Neutrophil (primary cell): ENCODE results near the gene PSEN1.

Experiments used
- H3K27ac ChIP-seq: fragments of 200-600 bp; sonication (generic); 2 replicates; pipeline ENCODE4 v1.5.1; 2016; ENCODE audit warnings: mild to moderate bottlenecking, moderate library complexity
- H3K27me3 ChIP-seq: fragments of 200-600 bp; sonication (generic); 2 replicates; pipeline ENCODE4 v1.6.0; 2016; ENCODE audit warnings: mild to moderate bottlenecking
- H3K36me3 ChIP-seq: fragments of 200-600 bp; sonication (generic); 2 replicates; pipeline ENCODE4 v1.5.1; 2017
- H3K4me1 ChIP-seq, 2 experiments: fragments of 200-600 bp in 1 of 2; sonication (generic) in 1 of 2; 1 replicate in 1 of 2; 2 replicates in 1 of 2; pipeline versions ENCODE4 v1.5.1 to v1.6.1; 2013 to 2016; ENCODE audit warnings: low read depth in 1 of 2, low read length in 1 of 2, mild to moderate bottlenecking in 1 of 2, moderate library complexity in 1 of 2; ENCODE audit not compliant: control insufficient read depth in 1 of 2, insufficient read depth in 1 of 2
- H3K4me3 ChIP-seq, 2 experiments: fragments of 200-600 bp in 1 of 2; sonication (generic) in 1 of 2; 1 replicate in 1 of 2; 2 replicates in 1 of 2; pipeline ENCODE4 v1.5.1; 2013 to 2016; ENCODE audit warnings: low read depth in 1 of 2, low read length in 1 of 2, mild to moderate bottlenecking in 1 of 2, moderate library complexity in 1 of 2
- H3K9me3 ChIP-seq: fragments of 200-600 bp; sonication (generic); 2 replicates; pipeline ENCODE4 v1.5.1; 2016
- TF ChIP-seq, protein P1 (sequence below): fragments of 200-600 bp; sonication (generic); IDR thresholded peaks from 2 replicates; pipeline ENCODE4 v1.5.1; 2016; ENCODE audit warnings: antibody characterized with exemption

Gene PSEN1

DNA sequence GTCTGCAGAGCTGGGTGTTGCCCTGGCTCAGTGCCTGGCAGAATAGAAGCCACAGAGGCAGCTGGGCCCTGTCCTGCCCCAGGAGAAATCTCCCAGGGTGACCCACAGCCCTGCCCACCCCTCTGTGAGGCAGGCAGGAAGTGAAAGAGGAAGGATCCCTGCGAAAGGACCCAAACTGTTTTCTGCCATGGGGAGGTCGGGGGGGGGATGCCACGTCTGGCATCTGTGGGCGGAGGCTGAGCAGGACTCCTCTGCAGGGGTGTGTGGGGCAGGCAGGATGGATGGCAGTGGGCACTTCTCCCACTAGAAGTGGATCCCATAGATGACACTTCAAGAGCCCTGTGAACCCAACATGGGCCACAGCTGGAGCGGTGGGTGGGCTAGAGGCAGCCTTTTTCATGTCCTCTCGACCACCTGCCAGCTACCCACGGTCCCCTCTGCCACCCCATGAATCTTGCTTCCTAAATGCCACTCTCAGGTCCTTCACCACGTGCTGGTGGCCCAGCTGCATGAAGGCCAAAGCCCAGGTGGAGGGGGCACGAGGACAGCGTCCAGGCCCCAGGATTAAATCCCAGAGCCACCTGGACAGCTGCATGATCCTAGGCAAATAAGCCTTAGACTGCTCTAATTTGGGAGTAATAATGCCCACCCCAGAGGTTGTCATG is 104.6 kb downstream of the PSEN1 start:
- H3K27ac ChIP-seq = no peak overlapping the region
- no peak overlapping the region for H3K4me3 ChIP-seq
- no peaks in the 10 kb centered on the region for H3K9me3 ChIP-seq
- no peaks in the 10 kb centered on the region for H3K36me3 ChIP-seq
- peaks cover 100% of the 10 kb centered on the region for H3K27me3 ChIP-seq
- TF ChIP-seq, protein P1, sequence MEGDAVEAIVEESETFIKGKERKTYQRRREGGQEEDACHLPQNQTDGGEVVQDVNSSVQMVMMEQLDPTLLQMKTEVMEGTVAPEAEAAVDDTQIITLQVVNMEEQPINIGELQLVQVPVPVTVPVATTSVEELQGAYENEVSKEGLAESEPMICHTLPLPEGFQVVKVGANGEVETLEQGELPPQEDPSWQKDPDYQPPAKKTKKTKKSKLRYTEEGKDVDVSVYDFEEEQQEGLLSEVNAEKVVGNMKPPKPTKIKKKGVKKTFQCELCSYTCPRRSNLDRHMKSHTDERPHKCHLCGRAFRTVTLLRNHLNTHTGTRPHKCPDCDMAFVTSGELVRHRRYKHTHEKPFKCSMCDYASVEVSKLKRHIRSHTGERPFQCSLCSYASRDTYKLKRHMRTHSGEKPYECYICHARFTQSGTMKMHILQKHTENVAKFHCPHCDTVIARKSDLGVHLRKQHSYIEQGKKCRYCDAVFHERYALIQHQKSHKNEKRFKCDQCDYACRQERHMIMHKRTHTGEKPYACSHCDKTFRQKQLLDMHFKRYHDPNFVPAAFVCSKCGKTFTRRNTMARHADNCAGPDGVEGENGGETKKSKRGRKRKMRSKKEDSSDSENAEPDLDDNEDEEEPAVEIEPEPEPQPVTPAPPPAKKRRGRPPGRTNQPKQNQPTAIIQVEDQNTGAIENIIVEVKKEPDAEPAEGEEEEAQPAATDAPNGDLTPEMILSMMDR = no peak
- H3K4me1 ChIP-seq = peaks cover 19 to 35% of the 10 kb centered on the region in 2 experiments

DNA sequence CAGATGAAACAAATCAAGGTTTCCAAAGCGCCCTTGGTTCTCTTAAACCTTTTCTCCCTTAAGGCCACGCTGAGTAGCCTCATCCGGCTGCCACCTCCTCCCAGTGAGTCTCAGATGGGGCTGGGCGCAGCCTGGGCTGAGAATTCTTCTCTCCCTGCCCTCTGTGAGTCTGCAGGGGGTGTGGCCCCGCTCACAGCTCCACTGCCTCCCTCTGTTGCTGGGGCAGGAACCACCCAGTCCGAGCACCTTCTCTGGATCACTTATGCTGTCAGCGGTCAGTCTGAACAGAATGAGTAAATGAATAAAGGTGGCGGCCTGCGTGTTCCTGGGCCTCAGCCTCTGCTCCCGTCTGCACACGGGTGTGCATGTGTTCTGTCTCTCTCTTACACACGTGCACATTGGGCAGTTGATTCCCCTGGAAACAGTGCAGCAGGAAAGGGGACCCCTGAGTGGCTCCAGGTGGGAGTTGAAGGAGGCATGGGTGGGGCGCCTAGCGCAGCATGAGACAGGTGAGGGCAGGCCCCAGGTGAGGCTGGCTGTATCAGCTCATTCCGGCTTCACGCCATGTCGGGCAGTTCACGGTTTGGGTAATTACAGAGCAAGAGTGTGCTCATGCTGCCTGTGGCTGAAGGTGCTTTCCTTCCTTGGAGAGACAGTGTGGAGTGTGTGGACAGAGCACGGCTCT is 105.3 kb downstream of the PSEN1 start:
- H3K4me1 ChIP-seq = peaks cover 24 to 36% of the 10 kb centered on the region in 2 experiments
- H3K27me3 ChIP-seq = peaks cover 97% of the 10 kb centered on the region
- H3K36me3 ChIP-seq = no peaks in the 10 kb centered on the region

DNA sequence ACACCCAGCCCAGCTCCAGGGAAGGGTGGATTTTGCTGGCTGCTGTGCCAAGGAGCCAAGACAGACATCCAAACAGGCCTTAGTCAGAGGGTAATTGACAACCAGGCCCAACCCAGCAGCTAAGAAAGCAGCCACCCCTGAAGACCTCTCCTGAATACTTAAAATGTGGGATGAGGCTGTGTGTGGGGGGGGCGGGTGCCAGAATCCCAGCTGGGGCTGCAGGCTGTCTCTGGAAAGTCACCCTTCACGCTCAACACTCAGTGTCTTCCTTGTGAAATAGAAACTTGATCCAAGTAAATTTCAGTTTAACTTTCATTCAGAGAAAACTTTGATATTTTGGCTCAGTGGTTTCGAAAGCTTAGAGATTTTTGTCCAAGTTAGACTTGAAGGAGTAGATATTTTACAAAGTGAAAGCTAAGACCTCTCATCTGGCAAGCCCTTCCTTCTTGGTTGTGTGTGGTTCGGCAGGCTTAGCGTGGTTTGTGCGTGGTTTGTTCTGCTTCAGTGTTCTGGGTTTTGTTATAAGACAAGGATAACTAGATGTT is 106.1 kb downstream of the PSEN1 start:
- H3K4me1 ChIP-seq = peaks cover 16 to 30% of the 10 kb centered on the region in 2 experiments
- H3K9me3 ChIP-seq = no peaks in the 10 kb centered on the region
- H3K4me3 ChIP-seq = no peak overlapping the region
- H3K27me3 ChIP-seq = peaks cover 97% of the 10 kb centered on the region
- no peak overlapping the region for H3K27ac ChIP-seq
- TF ChIP-seq, protein P1 = no peak
- H3K36me3 ChIP-seq = no peaks in the 10 kb centered on the region

More for the DNA sequence above, 105.3 kb downstream of the PSEN1 start:
- no peaks in the 10 kb centered on the region for H3K9me3 ChIP-seq
- H3K27ac ChIP-seq = no peak overlapping the region
- H3K4me3 ChIP-seq = no peak overlapping the region
- TF ChIP-seq, protein P1 = no peak

DNA sequence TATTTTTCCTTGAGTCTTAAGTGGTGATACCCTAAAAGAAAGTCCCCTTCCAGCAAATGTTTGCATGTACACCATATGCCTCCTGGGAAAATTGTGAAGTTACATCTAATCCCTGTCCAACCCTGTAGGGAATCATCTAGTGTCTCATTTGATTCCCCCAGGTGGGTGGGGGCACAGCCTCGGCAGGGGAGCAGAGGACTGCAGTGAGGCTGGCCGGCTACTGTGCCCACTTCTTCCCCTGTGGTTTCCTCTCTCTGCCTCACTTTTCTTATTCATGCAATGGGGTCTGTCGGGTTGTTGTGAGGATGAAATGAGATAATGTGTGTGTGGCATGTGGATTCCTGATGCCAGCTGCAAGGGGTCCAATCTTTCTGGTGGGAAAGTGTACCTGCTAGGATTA is 107.0 kb downstream of the PSEN1 start:
- Histone ChIP-seq H3K36me3 (no peaks in the 10 kb centered on the region), H3K4me1 (peaks cover 11 to 21% of the 10 kb centered on the region in 2 experiments), H3K4me3 (no peak overlapping the region), H3K9me3 (no peaks in the 10 kb centered on the region), H3K27ac (no peak overlapping the region), H3K27me3 (peaks cover 88% of the 10 kb centered on the region)
- TF ChIP-seq, protein P1 = no peak

DNA sequence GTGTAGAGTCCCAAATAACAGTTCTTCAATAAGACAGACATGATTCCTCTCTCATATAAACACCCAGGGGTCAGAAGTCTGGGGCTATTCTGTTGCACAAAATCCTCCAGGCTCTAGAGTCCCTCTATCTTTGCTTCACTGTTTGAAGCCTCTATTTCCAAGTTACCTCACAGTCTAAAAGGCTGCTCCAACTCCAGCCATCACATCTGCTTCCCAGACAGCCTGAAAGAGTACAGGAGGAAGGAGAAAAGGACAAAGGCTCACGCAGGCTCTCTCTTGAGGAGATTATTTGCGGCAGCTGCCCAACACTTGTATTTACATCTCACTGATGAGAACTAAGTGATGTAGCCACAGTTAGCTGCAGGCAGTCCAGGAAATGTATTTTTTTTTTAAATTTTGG is 107.4 kb downstream of the PSEN1 start:
- H3K4me1 ChIP-seq = peaks cover 11 to 19% of the 10 kb centered on the region in 2 experiments

More for the DNA sequence above, 107.4 kb downstream of the PSEN1 start:
- Histone ChIP-seq H3K36me3 (no peaks in the 10 kb centered on the region), H3K27ac (no peak overlapping the region), H3K9me3 (no peaks in the 10 kb centered on the region), H3K27me3 (peaks cover 84% of the 10 kb centered on the region), H3K4me3 (no peak overlapping the region)
- TF ChIP-seq, protein P1 = no peak
